Lung (tissue), 12 donors: ENCODE results near the gene LAPTM4A. TPM values are rescaled to one million over a fixed set of nuclear protein-coding genes. Genes with fewer than 3 reads are reported as not detected.

ENCODE experiments used
- ATAC-seq: fragments of 200-7000 bp; cut with Tn5 transposase; one replicate; pipeline ENCODE4 v1.9.1; 2020; ENCODE audit warnings: moderate number of reproducible peaks; ENCODE audit not compliant: insufficient read depth, low FRiP score
- DNase-seq, 3 donors: peaks; one replicate each; pipeline ENCODE4 v3.0.0-alpha.2; 2013 to 2017
- H3K27ac ChIP-seq, 2 donors: one replicate each; pipeline ENCODE4 v1.5.1; 2013; ENCODE audit warnings: mild to moderate bottlenecking in 2 of 2, moderate library complexity in 2 of 2, control low read depth in 1 of 2, inconsistent platforms in 1 of 2, low read depth in 1 of 2, low read length in 1 of 2
- H3K27me3 ChIP-seq, 3 donors: one replicate each; pipeline ENCODE4 v1.5.1; 2013; ENCODE audit warnings: low read length in 2 of 3; ENCODE audit not compliant: control insufficient read depth in 3 of 3, insufficient read depth in 3 of 3
- H3K36me3 ChIP-seq, 4 donors: one replicate each; pipeline ENCODE4 v1.5.1; 2013; ENCODE audit warnings: low read length in 4 of 4, mild to moderate bottlenecking in 1 of 4, moderate library complexity in 1 of 4; ENCODE audit not compliant: control insufficient read depth in 4 of 4, insufficient read depth in 4 of 4
- H3K4me1 ChIP-seq, 5 donors: one replicate each; pipeline ENCODE4 v1.5.1; 2013; ENCODE audit warnings: low read length in 5 of 5, mild to moderate bottlenecking in 2 of 5, moderate library complexity in 1 of 5; ENCODE audit not compliant: control insufficient read depth in 5 of 5, insufficient read depth in 5 of 5
- H3K4me3 ChIP-seq: one replicate; pipeline ENCODE4 v1.5.1; 2013; ENCODE audit warnings: mild to moderate bottlenecking, control low read depth, moderate library complexity
- H3K9ac ChIP-seq, 2 donors: one replicate each; pipeline ENCODE4 v1.5.1; 2013; ENCODE audit warnings: low read length in 2 of 2, control low read depth in 1 of 2; ENCODE audit not compliant: insufficient read depth in 1 of 2
- H3K9me3 ChIP-seq, 4 donors: one replicate each; pipeline ENCODE4 v1.5.1; 2013; ENCODE audit warnings: low read length in 3 of 4, mild to moderate bottlenecking in 1 of 4, moderate library complexity in 1 of 4; ENCODE audit not compliant: control insufficient read depth in 4 of 4, insufficient read depth in 3 of 4
- CTCF ChIP-seq: IDR thresholded peaks from 2 replicates; pipeline ENCODE4 v1.5.1; 2012; ENCODE audit warnings: mild to moderate bottlenecking; ENCODE audit errors: control extremely low read depth, extremely low read depth
- WGBS, 2 donors: extraction: QIAGEN DNeasy Blood & Tissue Kit; methylation state at CpG; one replicate each; pipeline ENCODE4 v1.1.7; 2013; 5-methylcytosine and 5-hydroxymethylcytosine counted together
- polyA plus RNA-seq, 2 donors: library from polyadenylated mRNA; stranded (reverse); fragments of 200-250 nt; gene quantifications; one replicate each; pipeline ENCODE4 v1.2.1, GENCODE V29; 2013
- total RNA-seq, 2 donors: library from RNA; depleted of rRNA in 1 of 2; stranded (reverse); fragments of >200 nt in 1 of 2; gene quantifications; one replicate each; pipeline ENCODE4 v1.2.1, GENCODE V29; 2014 to 2021
- donor health status: control.
- donor health status: control.
- donor health status: Bipolar disorder and iron deficiency.
- donor health status: healthy.
- donor health status: DM: yes; HTN: yes; CAD: no.

The LAPTM4A gene
- total and polyA plus RNA-seq, 4 donors, result 155 to 236 (median 204) TPM

GRCh38 chr2:20034821-20035220, 16.6 kb downstream of the LAPTM4A start:
- H3K4me1 ChIP-seq, result peaks cover 0 to 14% (median 0%) of the 10 kb centered on the region in 5 donors
- WGBS, 2 donors, result 82 to 88% methylated on average over 2 of the region's 2 CpGs
- TF ChIP-seq CTCF, result no peak
- no peak overlapping the region for H3K4me3 ChIP-seq
- no peaks in the 10 kb centered on the region for H3K27me3 ChIP-seq
- H3K36me3 ChIP-seq, result peaks cover 32 to 75% (median 52%) of the 10 kb centered on the region in 4 donors
- DNase-seq (no peak), ATAC-seq (no peak)
- H3K9me3 ChIP-seq, result peaks cover 0 to 3% (median 0%) of the 10 kb centered on the region in 4 donors
- peak overlapping the region in 1 of 2 donors; percentile 27 for H3K27ac ChIP-seq
- no peak overlapping the region for H3K9ac ChIP-seq

- Histone ChIP-seq H3K4me1 (peaks cover 0 to 14% (median 0%) of the 10 kb centered on the region in 5 donors), H3K4me3 (no peak overlapping the region), H3K9ac (no peak overlapping the region), H3K27me3 (no peaks in the 10 kb centered on the region), H3K36me3 (peaks cover 30 to 77% (median 53%) of the 10 kb centered on the region in 4 donors), H3K27ac (peak overlapping the region in 1 of 2 donors; percentile 27), H3K9me3 (peaks cover 0 to 3% (median 0%) of the 10 kb centered on the region in 4 donors)
- DNase-seq, result no peak
- ATAC-seq, result no peak
- 87% methylated on average over 4 of the region's 4 CpGs for WGBS, 2 donors
- no peak for TF ChIP-seq CTCF
Observed at GRCh38 chr2:20034218-20034617, 17.2 kb downstream of the LAPTM4A start.

- Histone ChIP-seq H3K27me3 (no peaks in the 10 kb centered on the region), H3K4me1 (peaks cover 0 to 14% (median 0%) of the 10 kb centered on the region in 5 donors), H3K9ac (no peak overlapping the region), H3K4me3 (no peak overlapping the region), H3K27ac (no peak overlapping the region), H3K9me3 (peaks cover 0 to 3% (median 0%) of the 10 kb centered on the region in 4 donors), H3K36me3 (peaks cover 28 to 84% (median 58%) of the 10 kb centered on the region in 4 donors)
- WGBS, 2 donors, result 73 to 85% methylated on average over 3 of the region's 3 CpGs
- TF ChIP-seq CTCF, result no peak
- no peak for DNase-seq
- ATAC-seq, result no peak
Observed at GRCh38 chr2:20033322-20033721, 18.1 kb downstream of the LAPTM4A start.

- ATAC-seq (no peak), DNase-seq (no peak)
- Histone ChIP-seq H3K9me3 (peaks cover 0 to 3% (median 0%) of the 10 kb centered on the region in 4 donors), H3K27ac (no peak overlapping the region), H3K4me1 (peaks cover 0 to 11% (median 0%) of the 10 kb centered on the region in 5 donors), H3K36me3 (peaks cover 21 to 72% (median 51%) of the 10 kb centered on the region in 4 donors), H3K27me3 (no peaks in the 10 kb centered on the region), H3K9ac (no peak overlapping the region), H3K4me3 (no peak overlapping the region)
- no peak for TF ChIP-seq CTCF
- 80 to 85% methylated on average over 6 of the region's 6 CpGs for WGBS, 2 donors
Observed at GRCh38 chr2:20030224-20030623, 21.2 kb downstream of the LAPTM4A start.
